ENCODE measurements around the gene KLHL17.
A peak's percentile ranks its signal among the peaks of the same experiment; 100 is the strongest.

KLHL17 gene

GRCh38 chr1:912740-913301, 47.6 kb upstream of the KLHL17 start:
- H2AFZ ChIP-seq (ENCODE audit: insufficient read depth, low read length, poor library complexity): no peak overlapping the region
- no peak overlapping the region for H3K9ac ChIP-seq (ENCODE audit: low read length)
- H3K79me2 ChIP-seq (ENCODE audit: control insufficient read depth, insufficient read depth, low read length, poor library complexity): no peaks in the 10 kb centered on the region
- H3K36me3 ChIP-seq (ENCODE audit: control insufficient read depth in 1 of 2, insufficient read depth in 2 of 2, low read length in 2 of 2): no peaks in the 10 kb centered on the region
- peaks cover 4% of the 10 kb centered on the region for H3K9me3 ChIP-seq (ENCODE audit: insufficient read depth, low read depth, low read length)
- no peak overlapping the region for H2BK120ac ChIP-seq (ENCODE audit: insufficient read depth, low read length, poor library complexity)
- H4K91ac ChIP-seq (ENCODE audit: low read depth, low read length): no peak overlapping the region
- H3K18ac ChIP-seq (ENCODE audit: low read length): no peak overlapping the region
- WGBS (ENCODE audit: extremely low coverage, insufficient coverage, insufficient read length): no CpG with 5 or more reads among the region's 24 CpGs
- no peaks in the 10 kb centered on the region for H3K27me3 ChIP-seq (ENCODE audit: insufficient read depth, low read length)
- peak in 1 of 2 donors; percentile 38 for DNase-seq
- no peak overlapping the region for H4K8ac ChIP-seq (ENCODE audit: low read depth, low read length)
- H3K4me1 ChIP-seq (ENCODE audit: control insufficient read depth in 1 of 2, insufficient read depth in 2 of 2, low read length in 2 of 2): no peaks in the 10 kb centered on the region
- no peak overlapping the region for H2BK12ac ChIP-seq (ENCODE audit: low read length)
- no peak overlapping the region for H3K23ac ChIP-seq (ENCODE audit: low read length)
- H4K12ac ChIP-seq (ENCODE audit: low read depth, low read length): no peak overlapping the region
- no peak overlapping the region for H3K27ac ChIP-seq (ENCODE audit: low read depth, low read length)
- H3K79me1 ChIP-seq (ENCODE audit: low read length): no peaks in the 10 kb centered on the region
- H2AK5ac ChIP-seq (ENCODE audit: low read length): no peak overlapping the region
- H3K14ac ChIP-seq (ENCODE audit: low read length): no peak overlapping the region
- no peak overlapping the region for H3K4ac ChIP-seq (ENCODE audit: low read depth, low read length)
- no peak overlapping the region for H3K4me2 ChIP-seq (ENCODE audit: low read length)
- H3K4me3 ChIP-seq (ENCODE audit: low read depth, low read length): no peak overlapping the region
- no peak overlapping the region for H2BK5ac ChIP-seq (ENCODE audit: low read depth, low read length, poor library complexity)

GRCh38 chr1:913491-914130, 46.8 kb upstream of the KLHL17 start:
- no peak overlapping the region for H3K9ac ChIP-seq (ENCODE audit: low read length)
- H3K79me1 ChIP-seq (ENCODE audit: low read length): no peaks in the 10 kb centered on the region
- no peak overlapping the region for H3K4me3 ChIP-seq (ENCODE audit: low read depth, low read length)
- no peak overlapping the region for H4K8ac ChIP-seq (ENCODE audit: low read depth, low read length)
- no peak overlapping the region for H2BK12ac ChIP-seq (ENCODE audit: low read length)
- no peak overlapping the region for H2AK5ac ChIP-seq (ENCODE audit: low read length)
- H3K4me1 ChIP-seq (ENCODE audit: control insufficient read depth in 1 of 2, insufficient read depth in 2 of 2, low read length in 2 of 2): no peaks in the 10 kb centered on the region
- H3K4me2 ChIP-seq (ENCODE audit: low read length): no peak overlapping the region
- no peaks in the 10 kb centered on the region for H3K79me2 ChIP-seq (ENCODE audit: control insufficient read depth, insufficient read depth, low read length, poor library complexity)
- H3K14ac ChIP-seq (ENCODE audit: low read length): no peak overlapping the region
- no peak overlapping the region for H3K27ac ChIP-seq (ENCODE audit: low read depth, low read length)
- H3K4ac ChIP-seq (ENCODE audit: low read depth, low read length): no peak overlapping the region
- no CpG with 5 or more reads among the region's 16 CpGs for WGBS (ENCODE audit: extremely low coverage, insufficient coverage, insufficient read length)
- H4K91ac ChIP-seq (ENCODE audit: low read depth, low read length): no peak overlapping the region
- H3K36me3 ChIP-seq (ENCODE audit: control insufficient read depth in 1 of 2, insufficient read depth in 2 of 2, low read length in 2 of 2): no peaks in the 10 kb centered on the region
- H3K9me3 ChIP-seq (ENCODE audit: insufficient read depth, low read depth, low read length): peaks cover 4% of the 10 kb centered on the region
- no peak overlapping the region for H2BK120ac ChIP-seq (ENCODE audit: insufficient read depth, low read length, poor library complexity)
- H3K27me3 ChIP-seq (ENCODE audit: insufficient read depth, low read length): no peaks in the 10 kb centered on the region
- H3K18ac ChIP-seq (ENCODE audit: low read length): no peak overlapping the region
- no peak for DNase-seq
- no peak overlapping the region for H2BK5ac ChIP-seq (ENCODE audit: low read depth, low read length, poor library complexity)
- no peak overlapping the region for H2AFZ ChIP-seq (ENCODE audit: insufficient read depth, low read length, poor library complexity)
- no peak overlapping the region for H3K23ac ChIP-seq (ENCODE audit: low read length)
- no peak overlapping the region for H4K12ac ChIP-seq (ENCODE audit: low read depth, low read length)

GRCh38 chr1:914131-914890, 46.1 kb upstream of the KLHL17 start:
- Histone ChIP-seq H3K79me1 (ENCODE audit: low read length) (no peaks in the 10 kb centered on the region), H3K27me3 (ENCODE audit: insufficient read depth, low read length) (no peaks in the 10 kb centered on the region), H2BK5ac (ENCODE audit: low read depth, low read length, poor library complexity) (no peak overlapping the region), H3K18ac (ENCODE audit: low read length) (no peak overlapping the region), H3K79me2 (ENCODE audit: control insufficient read depth, insufficient read depth, low read length, poor library complexity) (no peaks in the 10 kb centered on the region), H3K4me2 (ENCODE audit: low read length) (no peak overlapping the region), H3K4ac (ENCODE audit: low read depth, low read length) (no peak overlapping the region), H3K4me1 (ENCODE audit: control insufficient read depth in 1 of 2, insufficient read depth in 2 of 2, low read length in 2 of 2) (no peaks in the 10 kb centered on the region), H3K14ac (ENCODE audit: low read length) (no peak overlapping the region), H4K8ac (ENCODE audit: low read depth, low read length) (no peak overlapping the region), H3K36me3 (ENCODE audit: control insufficient read depth in 1 of 2, insufficient read depth in 2 of 2, low read length in 2 of 2) (no peaks in the 10 kb centered on the region), H2BK120ac (ENCODE audit: insufficient read depth, low read length, poor library complexity) (no peak overlapping the region), H3K27ac (ENCODE audit: low read depth, low read length) (no peak overlapping the region), H3K23ac (ENCODE audit: low read length) (no peak overlapping the region), H4K12ac (ENCODE audit: low read depth, low read length) (no peak overlapping the region), H2BK12ac (ENCODE audit: low read length) (no peak overlapping the region), H4K91ac (ENCODE audit: low read depth, low read length) (no peak overlapping the region), H3K9me3 (ENCODE audit: insufficient read depth, low read depth, low read length) (peaks cover 4% of the 10 kb centered on the region), H3K4me3 (ENCODE audit: low read depth, low read length) (no peak overlapping the region), H3K9ac (ENCODE audit: low read length) (no peak overlapping the region), H2AK5ac (ENCODE audit: low read length) (no peak overlapping the region), H2AFZ (ENCODE audit: insufficient read depth, low read length, poor library complexity) (no peak overlapping the region)
- DNase-seq: no peak
- WGBS (ENCODE audit: extremely low coverage, insufficient coverage, insufficient read length): no CpG with 5 or more reads among the region's 21 CpGs

GRCh38 chr1:914891-915280, 45.5 kb upstream of the KLHL17 start:
- Histone ChIP-seq H4K91ac (ENCODE audit: low read depth, low read length) (no peak overlapping the region), H2BK12ac (ENCODE audit: low read length) (no peak overlapping the region), H3K27me3 (ENCODE audit: insufficient read depth, low read length) (no peaks in the 10 kb centered on the region), H2AK5ac (ENCODE audit: low read length) (no peak overlapping the region), H2BK5ac (ENCODE audit: low read depth, low read length, poor library complexity) (no peak overlapping the region), H3K23ac (ENCODE audit: low read length) (no peak overlapping the region), H3K4ac (ENCODE audit: low read depth, low read length) (no peak overlapping the region), H3K9me3 (ENCODE audit: insufficient read depth, low read depth, low read length) (peaks cover 7% of the 10 kb centered on the region), H2BK120ac (ENCODE audit: insufficient read depth, low read length, poor library complexity) (no peak overlapping the region), H3K14ac (ENCODE audit: low read length) (no peak overlapping the region), H3K27ac (ENCODE audit: low read depth, low read length) (no peak overlapping the region), H3K4me2 (ENCODE audit: low read length) (no peak overlapping the region), H4K8ac (ENCODE audit: low read depth, low read length) (no peak overlapping the region), H3K9ac (ENCODE audit: low read length) (no peak overlapping the region), H3K18ac (ENCODE audit: low read length) (no peak overlapping the region), H3K4me1 (ENCODE audit: control insufficient read depth in 1 of 2, insufficient read depth in 2 of 2, low read length in 2 of 2) (peaks cover 0 to 2% of the 10 kb centered on the region in 2 experiments), H3K4me3 (ENCODE audit: low read depth, low read length) (no peak overlapping the region), H3K36me3 (ENCODE audit: control insufficient read depth in 1 of 2, insufficient read depth in 2 of 2, low read length in 2 of 2) (no peaks in the 10 kb centered on the region), H2AFZ (ENCODE audit: insufficient read depth, low read length, poor library complexity) (no peak overlapping the region), H3K79me2 (ENCODE audit: control insufficient read depth, insufficient read depth, low read length, poor library complexity) (no peaks in the 10 kb centered on the region), H4K12ac (ENCODE audit: low read depth, low read length) (no peak overlapping the region), H3K79me1 (ENCODE audit: low read length) (no peaks in the 10 kb centered on the region)
- WGBS (ENCODE audit: extremely low coverage, insufficient coverage, insufficient read length): no CpG with 5 or more reads among the region's 6 CpGs
- no peak for DNase-seq

Data from trophoblast cell (in vitro differentiated cells and primary cell).